ENCODE results near the gene TRIM26.

TRIM26 gene

GRCh38 chr6:30206152-30206551 is 7.1 kb downstream of the TRIM26 start:
- Histone ChIP-seq H3K4me1 (ENCODE audit: control insufficient read depth, low read length) (peaks cover 69% of the 10 kb centered on the region), H3K9me2 (replicated peaks; ENCODE audit: control insufficient read depth, low read length) (no peaks in the 10 kb centered on the region), H3K4me3 (ENCODE audit: low read length) (no peak overlapping the region), H3K9me3 (ENCODE audit: control insufficient read depth, insufficient read depth, low read length) (no peaks in the 10 kb centered on the region), H3K27ac (ENCODE audit: low read depth, low read length) (no peak overlapping the region), H3K36me3 (ENCODE audit: control insufficient read depth, low read length) (peaks cover 65% of the 10 kb centered on the region), H3K79me2 (ENCODE audit: control insufficient read depth, low read length) (peaks cover 88% of the 10 kb centered on the region), H4K20me1 (ENCODE audit: control insufficient read depth, insufficient read depth, low read depth, low read length) (peaks cover 21% of the 10 kb centered on the region; the same call in 1 of the 2 replicates), H3F3A (ENCODE audit: control insufficient read depth, insufficient read depth) (no peaks in the 10 kb centered on the region; the same call in 1 of the 2 replicates), H3K27me3 (ENCODE audit: control insufficient read depth, low read length) (no peaks in the 10 kb centered on the region), H3K4me2 (ENCODE audit: low read length) (no peak overlapping the region)
- TF ChIP-seq EZH2phosphoT487 (IDR thresholded peaks at IDR 0.05; ENCODE audit: borderline replicate concordance, low read length) (no peak), CTCF (IDR thresholded peaks at IDR 0.05; ENCODE audit: low read depth, low read length, poor library complexity, severe bottlenecking) (no peak)

GRCh38 chr6:30204116-30204515 is 9.1 kb downstream of the TRIM26 start:
- Histone ChIP-seq H3K4me2 (ENCODE audit: low read length) (no peak overlapping the region), H4K20me1 (ENCODE audit: control insufficient read depth, insufficient read depth, low read depth, low read length) (peaks cover 24% of the 10 kb centered on the region; the same call in 1 of the 2 replicates), H3K79me2 (ENCODE audit: control insufficient read depth, low read length) (peaks cover 84% of the 10 kb centered on the region), H3K9me2 (replicated peaks; ENCODE audit: control insufficient read depth, low read length) (no peaks in the 10 kb centered on the region), H3K27me3 (ENCODE audit: control insufficient read depth, low read length) (no peaks in the 10 kb centered on the region), H3K27ac (ENCODE audit: low read depth, low read length) (no peak overlapping the region), H3K36me3 (ENCODE audit: control insufficient read depth, low read length) (peaks cover 69% of the 10 kb centered on the region), H3F3A (ENCODE audit: control insufficient read depth, insufficient read depth) (no peaks in the 10 kb centered on the region; the same call in 1 of the 2 replicates), H3K9me3 (ENCODE audit: control insufficient read depth, insufficient read depth, low read length) (no peaks in the 10 kb centered on the region), H3K4me1 (ENCODE audit: control insufficient read depth, low read length) (peaks cover 61% of the 10 kb centered on the region), H3K4me3 (ENCODE audit: low read length) (no peak overlapping the region)
- TF ChIP-seq CTCF (IDR thresholded peaks at IDR 0.05; ENCODE audit: low read depth, low read length, poor library complexity, severe bottlenecking) (no peak), EZH2phosphoT487 (IDR thresholded peaks at IDR 0.05; ENCODE audit: borderline replicate concordance, low read length) (no peak)

GRCh38 chr6:30202366-30202765 is 10.8 kb downstream of the TRIM26 start:
- Histone ChIP-seq H3K9me3 (ENCODE audit: control insufficient read depth, insufficient read depth, low read length) (no peaks in the 10 kb centered on the region), H3K27ac (ENCODE audit: low read depth, low read length) (no peak overlapping the region), H3F3A (ENCODE audit: control insufficient read depth, insufficient read depth) (no peaks in the 10 kb centered on the region; the same call in 1 of the 2 replicates), H3K36me3 (ENCODE audit: control insufficient read depth, low read length) (peaks cover 71% of the 10 kb centered on the region), H4K20me1 (ENCODE audit: control insufficient read depth, insufficient read depth, low read depth, low read length) (peaks cover 14% of the 10 kb centered on the region), H3K9me2 (replicated peaks; ENCODE audit: control insufficient read depth, low read length) (no peaks in the 10 kb centered on the region), H3K79me2 (ENCODE audit: control insufficient read depth, low read length) (peaks cover 68% of the 10 kb centered on the region), H3K4me1 (ENCODE audit: control insufficient read depth, low read length) (peaks cover 46% of the 10 kb centered on the region), H3K4me2 (ENCODE audit: low read length) (peak overlapping the region; percentile 24; the same call in 1 of the 2 replicates), H3K4me3 (ENCODE audit: low read length) (no peak overlapping the region), H3K27me3 (ENCODE audit: control insufficient read depth, low read length) (no peaks in the 10 kb centered on the region)
- no peak for TF ChIP-seq CTCF (IDR thresholded peaks at IDR 0.05; ENCODE audit: low read depth, low read length, poor library complexity, severe bottlenecking)
- TF ChIP-seq EZH2phosphoT487 (IDR thresholded peaks at IDR 0.05; ENCODE audit: borderline replicate concordance, low read length), result no peak

Measured in DOHH2 (cell line).